Activated effector memory CD4-positive, alpha-beta T cell treated with anti-CD3 and anti-CD28 coated beads, Interleukin-2, amount 50 U/mL, for 16 hours (primary cell): Measurements from ENCODE around the gene SUFU.

Experiments
- DNase-seq: peaks from one replicate; pipeline ENCODE4 v3.0.0-alpha.2; 2020

The SUFU gene

DNA sequence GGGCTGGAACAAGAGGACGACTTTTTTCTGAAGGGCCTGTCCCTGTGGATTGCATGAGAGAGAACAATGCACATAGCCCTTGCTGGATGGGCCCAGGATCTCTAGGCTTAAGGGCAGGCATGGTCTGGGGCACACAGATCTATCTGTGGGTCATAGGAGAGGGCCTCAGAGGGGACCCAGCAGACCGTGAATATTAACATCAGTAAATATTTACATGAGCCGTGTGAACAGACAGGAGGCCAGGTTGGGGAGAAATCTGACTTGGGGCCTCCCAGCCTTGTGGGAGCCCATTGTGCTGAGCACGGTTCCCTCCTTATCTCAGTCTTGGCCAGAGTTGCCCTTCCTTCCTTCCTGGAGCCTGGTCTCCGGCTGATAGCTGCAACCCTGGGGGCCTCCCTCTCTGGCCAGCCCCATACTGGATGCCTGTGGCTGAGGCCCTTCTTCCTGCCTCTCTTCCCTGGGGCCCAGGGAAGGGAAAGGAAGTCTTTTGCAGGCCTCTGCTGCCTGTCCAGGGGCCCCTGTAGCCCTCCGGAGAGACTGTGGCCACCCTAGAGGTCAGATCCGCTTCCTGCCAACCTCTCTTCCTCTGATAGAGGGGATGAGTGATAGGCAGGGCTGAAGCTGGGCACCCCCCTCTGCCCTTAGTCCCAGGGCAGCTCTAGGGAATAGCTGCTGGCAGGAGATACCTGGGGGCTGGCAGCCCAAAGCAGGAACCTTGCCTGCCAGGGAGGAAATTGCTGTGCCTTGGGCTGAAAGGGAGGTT, 96.0 kb downstream of the SUFU start:
- no peak for DNase-seq

- DNase-seq = no peak
Measured at GRCh38 chr10:102600816-102601215, 97.0 kb downstream of the SUFU start.

- DNase-seq = no peak
Measured at GRCh38 chr10:102601639-102602038, 97.9 kb downstream of the SUFU start.

GRCh38 chr10:102602272-102603045, 98.7 kb downstream of the SUFU start:
- DNase-seq = no peak

DNA sequence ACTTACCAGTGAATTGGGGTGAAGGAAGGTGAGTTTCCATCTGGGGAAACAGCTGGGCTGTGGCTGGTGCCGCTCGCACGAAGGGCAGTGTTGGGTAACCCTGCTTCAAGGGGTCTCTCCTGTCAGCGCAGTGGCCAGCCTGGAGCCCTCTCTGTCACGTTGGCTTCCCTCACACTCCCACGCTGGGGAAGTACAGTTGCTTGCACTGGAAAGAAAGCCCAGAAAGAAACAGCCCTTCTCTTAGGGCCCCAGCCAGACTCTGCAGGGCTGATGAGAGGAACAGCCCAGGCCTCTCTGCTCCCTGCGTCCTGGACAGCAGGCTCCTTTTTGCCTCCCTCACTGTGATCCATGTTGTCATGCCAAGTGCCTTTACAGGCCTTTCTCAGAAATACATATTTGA, 100.2 kb downstream of the SUFU start:
- DNase-seq = no peak

GRCh38 chr10:102604439-102604841, 100.7 kb downstream of the SUFU start:
- DNase-seq = no peak

DNA sequence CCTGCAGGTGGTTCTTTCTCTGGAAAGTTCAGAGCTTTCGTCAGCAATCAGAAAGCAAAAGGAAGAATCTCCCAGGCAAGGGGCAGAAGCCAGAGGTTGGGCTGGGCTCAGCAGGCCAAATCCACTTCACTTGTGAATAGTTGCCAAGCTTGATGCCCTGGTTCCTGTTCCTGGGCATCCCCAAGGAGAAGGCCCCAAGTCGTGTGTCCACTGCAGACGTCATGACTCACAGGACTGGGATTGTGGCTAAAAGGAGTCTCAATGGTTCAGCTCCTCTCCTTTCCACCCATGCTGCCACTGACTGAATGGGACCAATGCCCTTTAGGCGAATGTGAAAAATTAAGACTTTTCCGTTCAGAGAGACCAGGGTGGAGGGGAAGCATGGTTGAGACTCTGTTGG, 101.9 kb downstream of the SUFU start:
- no peak for DNase-seq

GRCh38 chr10:102608487-102608886, 104.7 kb downstream of the SUFU start:
- DNase-seq = no peak

GRCh38 chr10:102610441-102610887, 106.7 kb downstream of the SUFU start:
- no peak for DNase-seq

DNA sequence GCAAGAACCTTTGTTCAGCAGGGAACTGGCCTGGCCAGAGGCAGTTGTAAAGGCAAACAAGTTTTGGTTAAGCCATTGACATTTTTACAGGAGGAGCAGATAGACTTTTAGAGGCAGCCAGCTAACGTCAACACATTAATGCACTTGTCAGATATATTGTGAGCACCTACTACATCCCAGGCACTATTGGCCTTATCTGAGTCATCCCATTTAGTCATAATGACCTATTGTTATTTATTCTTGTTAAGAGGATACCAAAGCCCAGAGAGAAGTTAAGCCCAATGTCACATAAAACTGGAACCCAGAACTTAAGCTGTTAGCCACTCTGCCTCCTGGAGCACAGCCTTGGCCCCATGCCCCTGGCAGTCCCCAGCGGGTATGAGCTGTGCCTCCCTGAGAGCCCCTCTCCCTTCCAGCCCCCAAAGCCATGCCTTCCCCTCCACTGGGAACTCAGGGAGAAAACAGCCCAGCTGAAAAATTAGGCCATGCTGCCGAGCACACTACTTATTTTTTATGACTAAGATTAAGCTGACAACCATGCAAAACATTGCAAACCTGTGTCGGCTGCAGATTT, 107.8 kb downstream of the SUFU start:
- no peak for DNase-seq

GRCh38 chr10:102612964-102613275, 109.1 kb downstream of the SUFU start:
- peak; percentile 77 for DNase-seq

GRCh38 chr10:102613286-102613685, 109.5 kb downstream of the SUFU start:
- no peak for DNase-seq

GRCh38 chr10:102613785-102614184, 110.0 kb downstream of the SUFU start:
- no peak for DNase-seq

- DNase-seq = no peak
Measured at GRCh38 chr10:102614888-102615287, 111.1 kb downstream of the SUFU start.

- no peak for DNase-seq
Measured at GRCh38 chr10:102615361-102615760, 111.6 kb downstream of the SUFU start.

- DNase-seq = no peak
Measured at GRCh38 chr10:102616066-102616770, 112.4 kb downstream of the SUFU start.

GRCh38 chr10:102617041-102617440, 113.3 kb downstream of the SUFU start:
- no peak for DNase-seq

DNA sequence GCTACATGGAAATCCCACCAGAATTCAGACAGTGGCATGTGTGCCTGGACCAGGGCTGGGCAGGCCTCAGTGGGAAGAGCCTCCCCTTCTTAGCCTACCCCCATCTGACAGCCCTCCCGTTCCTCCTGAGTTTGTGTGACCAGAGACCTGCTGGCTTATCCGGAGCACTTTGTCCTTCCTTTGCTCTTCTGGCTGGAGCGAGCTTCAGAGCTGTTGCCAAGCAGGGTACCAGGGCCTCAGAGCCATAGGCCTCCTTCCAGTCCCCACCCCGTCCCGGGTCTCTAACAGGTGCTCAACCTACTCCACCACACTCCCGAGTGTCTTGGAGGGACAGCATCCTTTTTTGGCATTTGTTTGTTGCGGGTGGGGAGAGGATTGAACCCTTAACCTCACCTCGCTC, 114.0 kb downstream of the SUFU start:
- no peak for DNase-seq

GRCh38 chr10:102619281-102619981, 115.7 kb downstream of the SUFU start:
- no peak for DNase-seq

- DNase-seq = no peak
Measured at GRCh38 chr10:102620138-102620590, 116.4 kb downstream of the SUFU start.

DNA sequence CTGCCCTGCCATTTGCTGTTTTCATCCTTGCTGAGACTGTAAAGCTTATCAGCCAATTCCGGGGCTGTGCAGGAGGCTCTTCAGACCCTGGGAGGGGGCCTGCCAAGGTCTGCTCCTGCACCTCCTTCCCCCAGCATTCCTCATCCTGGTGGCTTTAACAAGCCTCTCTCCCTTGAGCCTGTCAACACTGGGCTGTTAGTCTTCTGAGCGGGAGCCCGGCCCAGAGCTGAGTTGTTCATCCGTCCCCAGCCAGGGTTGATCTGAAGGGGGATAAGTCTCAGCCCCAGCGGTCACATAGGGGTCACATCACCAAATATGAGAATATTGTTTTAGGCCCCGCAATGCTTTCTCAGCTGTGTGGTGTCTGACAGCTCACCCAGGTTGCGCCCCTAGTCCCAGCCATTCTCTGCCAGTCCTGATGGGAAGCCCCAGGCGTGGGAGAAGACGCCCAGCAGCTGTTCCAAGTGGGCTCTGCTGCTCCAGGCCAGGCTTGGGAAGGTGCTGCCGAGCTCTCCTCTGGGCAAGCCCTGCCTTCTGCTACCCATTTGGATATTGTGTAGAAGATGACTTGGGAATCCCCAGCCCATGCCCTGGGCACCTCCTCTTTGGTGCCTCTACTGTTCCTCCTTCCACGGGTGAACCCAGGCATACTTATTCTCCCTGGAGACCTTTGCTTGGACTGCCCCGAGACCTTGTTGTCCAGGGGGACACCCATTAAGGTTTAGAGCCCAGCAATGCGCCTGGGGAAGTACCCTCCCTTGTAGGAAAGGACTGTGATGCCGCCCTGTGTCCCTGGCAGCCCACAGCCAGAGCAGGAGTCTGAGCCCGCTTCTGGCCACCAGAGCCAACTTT, 117.0 kb downstream of the SUFU start:
- DNase-seq = no peak
